HCT116 (cell line): Measurements from ENCODE around the gene HLA-DPA1. TPM values are rescaled to one million over a fixed set of nuclear protein-coding genes. Genes with fewer than 3 reads are reported as not detected.

Experiments
- ATAC-seq: fragments of 200-7000 bp; cut with Tn5 transposase; 2 replicates; pipeline ENCODE4 v1.9.1; 2020; ENCODE audit warnings: mild to moderate bottlenecking, moderate library complexity
- BruUV-seq: library from RNA; stranded (reverse); fragments of 400-500 nt; replicated peaks from 2 replicates; lab custom pipeline; 2021; lab: Mats Ljungman, UMichigan
- CTCF ChIA-PET: fragments of 300-600 bp; sonication (Branson Sonifier 250); formaldehyde crosslinking; loops from one replicate; lab custom pipeline; 2021; ENCODE audit warnings: antibody characterized with exemption; lab: Charles Lee
- POLR2A ChIA-PET: fragments of 300-600, 350-600 bp; sonication (Branson Sonifier 250); formaldehyde crosslinking; loops from one replicate; lab custom pipeline; 2021; ENCODE audit warnings: antibody characterized with exemption; lab: Charles Lee
- RAD21 ChIA-PET, 2 experiments: fragments of 300-600 bp; sonication (Branson Sonifier 250); formaldehyde crosslinking; loops; one replicate each; lab custom pipeline; 2023; ENCODE audit warnings: low total read pairs in 2 of 2; ENCODE audit not compliant: uncharacterized antibody in 2 of 2, unreplicated experiment in 2 of 2, low non-redundant PET in 1 of 2; lab: Charles Lee
- DNase-seq: peaks from one replicate; pipeline ENCODE4 v3.0.0-alpha.2; 2010; ENCODE audit warnings: low read depth, low spot score
- H2AFZ ChIP-seq: fragments of 200-600 bp; shearing (Covaris generic), sonication (generic); 2 replicates; pipeline ENCODE4 v1.6.1; 2017; ENCODE audit warnings: low read depth, mixed run types, mixed read lengths, antibody characterized with exemption, low read length; ENCODE audit not compliant: poor library complexity, severe bottlenecking
- H3K27ac ChIP-seq: 2 replicates; pipeline ENCODE4 v1.5.1; 2012; ENCODE audit warnings: low read depth, low read length
- H3K27me3 ChIP-seq: fragments of 200-600 bp; sonication (generic); 2 replicates; pipeline ENCODE4 v1.6.1; 2016; ENCODE audit warnings: mixed run types, low read length, mixed read lengths; ENCODE audit not compliant: insufficient read depth
- H3K36me3 ChIP-seq, 2 experiments: fragments of 200-500 bp in 1 of 2; fragments of 200-600 bp in 1 of 2; sonication (Bioruptor generic) in 1 of 2; sonication (generic) in 1 of 2; 2 replicates each; pipeline versions ENCODE4 v1.5.1 to v1.6.1; 2014 to 2016; ENCODE audit warnings: low read length in 2 of 2, inconsistent platforms in 1 of 2, mixed read lengths in 1 of 2, mixed run types in 1 of 2; ENCODE audit not compliant: insufficient read depth in 2 of 2, control insufficient read depth in 1 of 2
- H3K4me1 ChIP-seq, 2 experiments: fragments of 200-600 bp in 1 of 2; sonication (generic) in 1 of 2; 2 replicates each; pipeline versions ENCODE4 v1.5.1 to v1.6.1; 2012 to 2017; ENCODE audit warnings: low read length in 2 of 2, inconsistent platforms in 1 of 2, mild to moderate bottlenecking in 1 of 2, mixed read lengths in 1 of 2, mixed run types in 1 of 2, moderate library complexity in 1 of 2; ENCODE audit not compliant: insufficient read depth in 2 of 2, control insufficient read depth in 1 of 2
- H3K4me2 ChIP-seq: fragments of 200-600 bp; sonication (generic); 2 replicates; pipeline ENCODE4 v1.6.1; 2017; ENCODE audit warnings: mixed run types, low read length, mixed read lengths
- H3K4me3 ChIP-seq, 2 experiments: fragments of 200-600 bp in 1 of 2; sonication (generic) in 1 of 2; replicated peaks in 1 of 2; 2 replicates each; pipeline ENCODE4 v1.5.1; 2011 to 2016; ENCODE audit warnings: low read length in 2 of 2, control low read depth in 1 of 2, low read depth in 1 of 2, mild to moderate bottlenecking in 1 of 2, mixed read lengths in 1 of 2, mixed run types in 1 of 2
- H3K79me2 ChIP-seq: fragments of 200-600 bp; sonication (generic); 2 replicates; pipeline ENCODE4 v1.6.1; 2017; ENCODE audit warnings: mild to moderate bottlenecking, mixed run types, low read length, moderate library complexity, mixed read lengths; ENCODE audit not compliant: insufficient read depth
- H3K9ac ChIP-seq: fragments of 200-600 bp; sonication (generic); 2 replicates; pipeline ENCODE4 v1.6.1; 2016; ENCODE audit warnings: low read length, mixed read lengths
- H3K9me2 ChIP-seq: fragments of 200-600 bp; sonication (generic), shearing (Covaris generic); 2 replicates; pipeline ENCODE4 v1.6.1; 2017; ENCODE audit warnings: mixed run types, mild to moderate bottlenecking, moderate library complexity; ENCODE audit not compliant: insufficient read depth
- H3K9me3 ChIP-seq, 2 experiments: fragments of 200-500 bp in 1 of 2; fragments of 200-600 bp in 1 of 2; sonication (Bioruptor generic) in 1 of 2; sonication (generic) in 1 of 2; 2 replicates each; pipeline ENCODE4 v1.6.1; 2014 to 2017; ENCODE audit warnings: low read length in 2 of 2, mixed read lengths in 2 of 2, inconsistent platforms in 1 of 2, low read depth in 1 of 2, mild to moderate bottlenecking in 1 of 2, mixed run types in 1 of 2, moderate library complexity in 1 of 2; ENCODE audit not compliant: control insufficient read depth in 1 of 2, insufficient read depth in 1 of 2
- H4K20me1 ChIP-seq: fragments of 200-600 bp; sonication (generic), shearing (Covaris generic); 2 replicates; pipeline ENCODE4 v1.6.1; 2017; ENCODE audit warnings: mixed run types, mild to moderate bottlenecking, moderate library complexity; ENCODE audit not compliant: insufficient read depth
- CBX3 ChIP-seq: IDR thresholded peaks from 2 replicates; pipeline ENCODE4 v1.6.1; 2012; ENCODE audit warnings: low read depth
- EGR1 ChIP-seq: IDR thresholded peaks from 2 replicates; pipeline ENCODE4 v1.6.1; 2012; ENCODE audit warnings: low read depth
- ELF1 ChIP-seq: IDR thresholded peaks from 2 replicates; pipeline ENCODE4 v1.6.1; 2012; ENCODE audit warnings: low read depth, borderline replicate concordance
- EZH2 ChIP-seq: fragments of 200-600 bp; sonication (generic); IDR thresholded peaks from 2 replicates; pipeline ENCODE4 v1.6.1; 2017; ENCODE audit warnings: antibody characterized with exemption, mixed run types
- EZH2phosphoT487 ChIP-seq: fragments of 200-600 bp; IDR thresholded peaks from 2 replicates; pipeline ENCODE4 v1.6.1; 2018; ENCODE audit warnings: antibody characterized with exemption, borderline replicate concordance
- FOSL1 ChIP-seq: IDR thresholded peaks from 2 replicates; pipeline ENCODE4 v1.6.1; 2012; ENCODE audit warnings: low read depth
- JUND ChIP-seq: IDR thresholded peaks from 2 replicates; pipeline ENCODE4 v1.6.1; 2012
- POLR2A ChIP-seq: IDR thresholded peaks from 2 replicates; pipeline ENCODE4 v1.7.0; 2011; ENCODE audit warnings: borderline replicate concordance; ENCODE audit not compliant: insufficient read depth, insufficient read length; ENCODE audit errors: extremely low read depth
- POLR2AphosphoS5 ChIP-seq: IDR thresholded peaks from 2 replicates; pipeline ENCODE4 v1.6.1; 2011; ENCODE audit warnings: mild to moderate bottlenecking, low read depth, low read length, moderate library complexity
- SIN3A ChIP-seq: IDR thresholded peaks from 2 replicates; pipeline ENCODE4 v1.6.1; 2012; ENCODE audit warnings: low read depth
- SP1 ChIP-seq: IDR thresholded peaks from 2 replicates; pipeline ENCODE4 v1.6.1; 2012; ENCODE audit warnings: low read depth
- SRF ChIP-seq: IDR thresholded peaks from 2 replicates; pipeline ENCODE4 v1.6.1; 2012; ENCODE audit warnings: low read depth
- TCF7L2 ChIP-seq: IDR thresholded peaks from 2 replicates; pipeline ENCODE4 v1.7.0; 2011; ENCODE audit warnings: borderline replicate concordance, inconsistent platforms; ENCODE audit not compliant: insufficient read depth, insufficient read length; ENCODE audit errors: extremely low read depth
- YY1 ChIP-seq: IDR thresholded peaks from 2 replicates; pipeline ENCODE4 v1.6.1; 2011; ENCODE audit warnings: low read length, low read depth, moderate library complexity, mild to moderate bottlenecking; ENCODE audit not compliant: insufficient replicate concordance; ENCODE audit errors: extremely low read depth
- ZFX ChIP-seq: fragments of 450-650 bp; IDR thresholded peaks from 2 replicates; pipeline ENCODE4 v1.6.1; 2017
- ZNF274 ChIP-seq: fragments of 200-500 bp; sonication (Bioruptor generic); IDR thresholded peaks from 2 replicates; pipeline ENCODE4 v1.6.1; 2014; ENCODE audit warnings: mild to moderate bottlenecking, low read depth, low read length, inconsistent platforms
- intact Hi-C: fragments of 100-400 bp; cut with micrococcal nuclease; formaldehyde crosslinking; loops from 2 replicates; pipeline ENCODE4 v1.10.0; 2022
- total RNA-seq: library from RNA; stranded (reverse); gene quantifications from one replicate; pipeline ENCODE4 v1.2.1, GENCODE V29; 2021; ENCODE audit not compliant: unreplicated experiment
- TF ChIP-seq, protein P1 (sequence below): IDR thresholded peaks from 2 replicates; pipeline ENCODE4 v1.6.1; 2011; ENCODE audit warnings: mild to moderate bottlenecking, low read length, moderate library complexity; ENCODE audit not compliant: insufficient replicate concordance; ENCODE audit errors: extremely low read depth
- TF ChIP-seq, protein P2 (sequence below), 3 experiments: fragments of 200-600 bp in 1 of 3; sonication (generic) in 1 of 3; IDR thresholded peaks in 2 of 3; conservative IDR thresholded peaks in 1 of 3; 2 replicates each; pipeline ENCODE4 v1.5.1; 2012 to 2017; ENCODE audit warnings: low read depth in 2 of 3, low read length in 2 of 3, antibody characterized with exemption in 1 of 3, borderline replicate concordance in 1 of 3, control low read depth in 1 of 3, mild to moderate bottlenecking in 1 of 3, mixed read lengths in 1 of 3, mixed run types in 1 of 3, moderate library complexity in 1 of 3; ENCODE audit not compliant: insufficient read depth in 1 of 3
- TF ChIP-seq, protein P3 (sequence below): IDR thresholded peaks from 2 replicates; pipeline ENCODE4 v1.6.1; 2012; ENCODE audit warnings: low read depth
- TF ChIP-seq, protein P4 (sequence below): IDR thresholded peaks from 2 replicates; pipeline ENCODE4 v1.6.1; 2012

HLA-DPA1 gene
- total RNA-seq, 1 experiment from 2014 or later: 0.89 TPM

DNA sequence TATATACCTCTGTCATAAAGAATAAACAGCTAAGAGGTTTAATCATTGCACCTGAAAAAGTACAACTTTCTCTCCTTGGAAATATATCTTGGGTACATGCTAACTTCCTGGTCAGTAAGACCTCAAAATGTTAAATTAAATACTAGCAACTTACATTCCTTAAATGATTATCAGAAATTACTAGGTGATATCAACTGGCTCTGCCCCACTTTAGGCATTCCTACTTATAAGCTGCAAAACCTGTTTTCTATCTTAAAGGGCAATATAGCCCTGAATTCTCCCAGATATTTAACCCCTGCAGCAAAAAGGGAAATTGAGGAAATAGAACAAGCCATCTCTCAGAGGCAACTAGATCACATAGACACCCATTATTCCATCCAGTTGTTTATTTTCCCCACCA lies 20.8 kb downstream of the HLA-DPA1 start:
- H3K27ac ChIP-seq: no peak overlapping the region
- RAD21 ChIA-PET: no interaction called here
- POLR2A ChIA-PET: no interaction called here
- H3K4me2 ChIP-seq: no peak overlapping the region
- no peak overlapping the region for H3K4me3 ChIP-seq
- no peaks in the 10 kb centered on the region for H3K27me3 ChIP-seq
- H3K9me3 ChIP-seq: no peaks in the 10 kb centered on the region
- no peaks in the 10 kb centered on the region for H4K20me1 ChIP-seq
- H2AFZ ChIP-seq: no peak overlapping the region
- BruUV-seq: no TSS peak
- no peak for TF ChIP-seq EGR1
- no peak for TF ChIP-seq ELF1
- TF ChIP-seq EZH2phosphoT487: no peak
- TF ChIP-seq FOSL1: no peak
- TF ChIP-seq POLR2A: no peak
- TF ChIP-seq CBX3: no peak
- TF ChIP-seq, protein P1, sequence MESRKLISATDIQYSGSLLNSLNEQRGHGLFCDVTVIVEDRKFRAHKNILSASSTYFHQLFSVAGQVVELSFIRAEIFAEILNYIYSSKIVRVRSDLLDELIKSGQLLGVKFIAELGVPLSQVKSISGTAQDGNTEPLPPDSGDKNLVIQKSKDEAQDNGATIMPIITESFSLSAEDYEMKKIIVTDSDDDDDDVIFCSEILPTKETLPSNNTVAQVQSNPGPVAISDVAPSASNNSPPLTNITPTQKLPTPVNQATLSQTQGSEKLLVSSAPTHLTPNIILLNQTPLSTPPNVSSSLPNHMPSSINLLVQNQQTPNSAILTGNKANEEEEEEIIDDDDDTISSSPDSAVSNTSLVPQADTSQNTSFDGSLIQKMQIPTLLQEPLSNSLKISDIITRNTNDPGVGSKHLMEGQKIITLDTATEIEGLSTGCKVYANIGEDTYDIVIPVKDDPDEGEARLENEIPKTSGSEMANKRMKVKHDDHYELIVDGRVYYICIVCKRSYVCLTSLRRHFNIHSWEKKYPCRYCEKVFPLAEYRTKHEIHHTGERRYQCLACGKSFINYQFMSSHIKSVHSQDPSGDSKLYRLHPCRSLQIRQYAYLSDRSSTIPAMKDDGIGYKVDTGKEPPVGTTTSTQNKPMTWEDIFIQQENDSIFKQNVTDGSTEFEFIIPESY: no peak
- TF ChIP-seq SP1: no peak
- TF ChIP-seq, protein P2, sequence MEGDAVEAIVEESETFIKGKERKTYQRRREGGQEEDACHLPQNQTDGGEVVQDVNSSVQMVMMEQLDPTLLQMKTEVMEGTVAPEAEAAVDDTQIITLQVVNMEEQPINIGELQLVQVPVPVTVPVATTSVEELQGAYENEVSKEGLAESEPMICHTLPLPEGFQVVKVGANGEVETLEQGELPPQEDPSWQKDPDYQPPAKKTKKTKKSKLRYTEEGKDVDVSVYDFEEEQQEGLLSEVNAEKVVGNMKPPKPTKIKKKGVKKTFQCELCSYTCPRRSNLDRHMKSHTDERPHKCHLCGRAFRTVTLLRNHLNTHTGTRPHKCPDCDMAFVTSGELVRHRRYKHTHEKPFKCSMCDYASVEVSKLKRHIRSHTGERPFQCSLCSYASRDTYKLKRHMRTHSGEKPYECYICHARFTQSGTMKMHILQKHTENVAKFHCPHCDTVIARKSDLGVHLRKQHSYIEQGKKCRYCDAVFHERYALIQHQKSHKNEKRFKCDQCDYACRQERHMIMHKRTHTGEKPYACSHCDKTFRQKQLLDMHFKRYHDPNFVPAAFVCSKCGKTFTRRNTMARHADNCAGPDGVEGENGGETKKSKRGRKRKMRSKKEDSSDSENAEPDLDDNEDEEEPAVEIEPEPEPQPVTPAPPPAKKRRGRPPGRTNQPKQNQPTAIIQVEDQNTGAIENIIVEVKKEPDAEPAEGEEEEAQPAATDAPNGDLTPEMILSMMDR (IDR thresholded peaks at IDR 0.05 in 2 of 3, conservative IDR thresholded peaks at IDR 0.05 in 1 of 3; ENCODE audit: borderline replicate concordance in 1 of 3, insufficient read depth in 1 of 3, low read depth in 2 of 3, low read length in 2 of 3): no peak
- no peak for TF ChIP-seq POLR2AphosphoS5
- TF ChIP-seq, protein P3, sequence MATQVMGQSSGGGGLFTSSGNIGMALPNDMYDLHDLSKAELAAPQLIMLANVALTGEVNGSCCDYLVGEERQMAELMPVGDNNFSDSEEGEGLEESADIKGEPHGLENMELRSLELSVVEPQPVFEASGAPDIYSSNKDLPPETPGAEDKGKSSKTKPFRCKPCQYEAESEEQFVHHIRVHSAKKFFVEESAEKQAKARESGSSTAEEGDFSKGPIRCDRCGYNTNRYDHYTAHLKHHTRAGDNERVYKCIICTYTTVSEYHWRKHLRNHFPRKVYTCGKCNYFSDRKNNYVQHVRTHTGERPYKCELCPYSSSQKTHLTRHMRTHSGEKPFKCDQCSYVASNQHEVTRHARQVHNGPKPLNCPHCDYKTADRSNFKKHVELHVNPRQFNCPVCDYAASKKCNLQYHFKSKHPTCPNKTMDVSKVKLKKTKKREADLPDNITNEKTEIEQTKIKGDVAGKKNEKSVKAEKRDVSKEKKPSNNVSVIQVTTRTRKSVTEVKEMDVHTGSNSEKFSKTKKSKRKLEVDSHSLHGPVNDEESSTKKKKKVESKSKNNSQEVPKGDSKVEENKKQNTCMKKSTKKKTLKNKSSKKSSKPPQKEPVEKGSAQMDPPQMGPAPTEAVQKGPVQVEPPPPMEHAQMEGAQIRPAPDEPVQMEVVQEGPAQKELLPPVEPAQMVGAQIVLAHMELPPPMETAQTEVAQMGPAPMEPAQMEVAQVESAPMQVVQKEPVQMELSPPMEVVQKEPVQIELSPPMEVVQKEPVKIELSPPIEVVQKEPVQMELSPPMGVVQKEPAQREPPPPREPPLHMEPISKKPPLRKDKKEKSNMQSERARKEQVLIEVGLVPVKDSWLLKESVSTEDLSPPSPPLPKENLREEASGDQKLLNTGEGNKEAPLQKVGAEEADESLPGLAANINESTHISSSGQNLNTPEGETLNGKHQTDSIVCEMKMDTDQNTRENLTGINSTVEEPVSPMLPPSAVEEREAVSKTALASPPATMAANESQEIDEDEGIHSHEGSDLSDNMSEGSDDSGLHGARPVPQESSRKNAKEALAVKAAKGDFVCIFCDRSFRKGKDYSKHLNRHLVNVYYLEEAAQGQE: no peak
- no peak for TF ChIP-seq YY1
- TF ChIP-seq EZH2: no peak
- TF ChIP-seq, protein P4, sequence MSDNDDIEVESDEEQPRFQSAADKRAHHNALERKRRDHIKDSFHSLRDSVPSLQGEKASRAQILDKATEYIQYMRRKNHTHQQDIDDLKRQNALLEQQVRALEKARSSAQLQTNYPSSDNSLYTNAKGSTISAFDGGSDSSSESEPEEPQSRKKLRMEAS: no peak
- no peak for TF ChIP-seq JUND
- no peak for TF ChIP-seq ZNF274
- TF ChIP-seq SIN3A: no peak
- TF ChIP-seq SRF: no peak
- no peak for TF ChIP-seq ZFX
- TF ChIP-seq TCF7L2: no peak
- CTCF ChIA-PET: no interaction called here
- H3K79me2 ChIP-seq: no peaks in the 10 kb centered on the region
- ATAC-seq: no peak
- DNase-seq: no peak
- no peak overlapping the region for H3K9ac ChIP-seq
- H3K36me3 ChIP-seq: no peaks in the 10 kb centered on the region
- H3K4me1 ChIP-seq: no peaks in the 10 kb centered on the region
- intact Hi-C loops: no loop called here
- no peaks in the 10 kb centered on the region for H3K9me2 ChIP-seq
